ENCODE measurements around the gene CPNE4. TPM values are rescaled to one million over a fixed set of nuclear protein-coding genes. Genes with fewer than 3 reads are reported as not detected.

The CPNE4 gene
- total RNA-seq, 1 donor from 2014 or later, result not detected

- DNase-seq, result no peak
These were observed 239.3 kb downstream of the CPNE4 start for GRCh38 chr3:131795390-131796090.

DNA sequence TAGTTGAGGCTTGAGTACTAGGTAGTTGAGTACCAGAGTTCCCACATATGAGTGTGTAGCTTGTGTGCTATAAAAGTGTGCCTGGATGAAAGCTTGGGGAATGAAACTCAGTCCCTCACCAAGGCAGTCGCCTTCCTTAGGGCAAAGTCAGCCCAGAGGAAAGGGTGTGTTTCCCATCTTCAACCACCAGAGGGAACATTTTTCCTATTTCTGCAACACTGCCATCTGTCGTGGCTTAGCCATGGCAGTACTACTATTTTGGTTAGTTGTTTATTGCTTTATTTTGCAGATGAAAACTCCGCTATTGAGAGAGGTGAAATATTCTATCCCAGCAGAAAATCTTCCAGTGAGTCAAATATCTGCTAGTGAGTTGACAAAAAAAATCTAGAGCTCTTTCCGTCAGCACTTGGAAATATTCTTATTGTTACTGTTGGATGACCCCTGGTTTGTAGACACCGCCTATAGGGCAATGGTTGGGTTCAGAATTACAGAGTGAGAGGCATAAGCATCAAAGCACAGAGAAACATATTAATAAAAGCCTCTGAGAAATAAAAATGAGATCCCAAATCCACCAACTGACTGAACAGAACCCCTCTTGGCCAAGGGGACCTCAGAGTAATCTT is 239.9 kb downstream of the CPNE4 start:
- peak; percentile 78 for DNase-seq

- no peak for DNase-seq
These were observed 240.9 kb downstream of the CPNE4 start for GRCh38 chr3:131793870-131794269.

- no peak for DNase-seq
These were observed 245.6 kb downstream of the CPNE4 start for GRCh38 chr3:131789188-131789587.

DNA sequence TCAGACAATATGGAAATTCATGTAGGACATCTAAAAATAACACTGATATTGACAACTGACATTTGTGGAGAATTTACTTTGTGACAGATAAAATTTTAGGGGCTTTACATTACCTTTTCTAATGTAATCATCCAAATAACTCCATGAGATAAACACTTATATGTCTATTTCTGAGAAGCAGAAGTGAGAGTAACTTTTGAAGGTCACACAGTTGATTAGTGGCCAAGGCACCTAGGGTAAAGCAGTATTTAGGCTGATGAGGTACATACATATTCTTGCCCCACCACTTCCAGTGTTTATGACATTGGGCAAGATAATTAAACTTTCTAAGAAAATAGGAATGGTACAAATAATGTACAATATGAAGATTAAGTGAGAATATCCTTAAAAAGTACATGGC is 248.4 kb downstream of the CPNE4 start:
- no peak for DNase-seq

- DNase-seq, result no peak
These were observed 252.1 kb downstream of the CPNE4 start for GRCh38 chr3:131782751-131783150.

GRCh38 chr3:131778526-131778925 is 256.3 kb downstream of the CPNE4 start:
- DNase-seq, result no peak

- DNase-seq, result no peak
These were observed 259.2 kb downstream of the CPNE4 start for GRCh38 chr3:131775650-131776049.

DNA sequence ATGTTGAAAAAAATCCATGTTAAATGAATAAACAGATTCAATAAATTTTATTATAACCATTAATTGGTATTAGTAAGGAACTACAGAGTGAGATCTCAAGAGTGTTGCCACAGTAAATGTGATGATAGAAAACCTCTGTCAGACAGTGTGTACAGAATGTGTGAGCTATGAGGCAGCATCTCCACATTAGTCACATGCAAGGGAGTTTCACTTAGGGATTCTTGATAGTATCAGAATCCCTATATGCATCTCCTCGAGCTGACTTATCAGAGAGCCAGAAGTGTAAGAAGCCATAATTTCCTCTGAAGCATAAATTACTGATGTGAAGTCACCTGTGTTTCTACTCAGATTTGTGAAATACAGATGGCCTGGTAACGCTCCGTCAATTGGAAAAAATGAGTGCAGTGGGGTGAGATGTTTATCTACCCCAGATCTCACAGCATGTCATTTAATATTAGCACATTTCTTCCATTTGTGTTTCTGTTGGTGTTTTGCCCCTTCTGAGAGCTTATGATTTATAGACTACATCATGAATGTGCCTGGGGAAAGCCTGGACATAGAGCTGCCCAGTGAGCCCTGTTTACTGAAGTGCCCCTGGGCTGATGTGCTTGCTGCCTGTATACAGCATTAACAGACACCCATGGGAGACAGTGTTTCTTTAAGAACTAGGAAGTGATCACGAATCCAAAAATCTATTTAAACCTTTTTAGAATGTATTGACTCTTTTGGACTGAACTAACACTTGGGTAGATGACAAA is 262.4 kb downstream of the CPNE4 start:
- no peak for DNase-seq

- no peak for DNase-seq
These were observed 271.7 kb downstream of the CPNE4 start for GRCh38 chr3:131762981-131763564.

GRCh38 chr3:131756405-131756804 is 278.4 kb downstream of the CPNE4 start:
- no peak for DNase-seq

- no peak for DNase-seq
These were observed 279.4 kb downstream of the CPNE4 start for GRCh38 chr3:131755380-131755779.

DNA sequence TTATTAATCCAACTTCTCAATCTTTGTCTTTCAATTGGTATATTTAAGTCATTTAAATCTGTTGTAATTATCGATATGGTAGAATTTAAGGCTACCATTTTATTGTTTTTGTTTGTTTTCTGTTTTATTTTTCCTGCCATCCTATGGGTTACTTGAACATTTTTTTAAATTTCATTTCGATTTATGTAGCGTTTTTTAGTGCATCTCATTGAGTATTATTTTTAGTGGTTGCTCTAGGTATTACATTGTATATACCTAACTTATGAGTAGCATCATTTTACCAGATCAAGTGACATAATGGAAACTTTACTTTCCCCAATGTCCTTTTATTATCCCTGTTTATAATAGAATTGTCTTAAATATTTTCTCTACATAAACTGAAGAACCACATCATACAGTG is 284.6 kb downstream of the CPNE4 start:
- no peak for DNase-seq

DNA sequence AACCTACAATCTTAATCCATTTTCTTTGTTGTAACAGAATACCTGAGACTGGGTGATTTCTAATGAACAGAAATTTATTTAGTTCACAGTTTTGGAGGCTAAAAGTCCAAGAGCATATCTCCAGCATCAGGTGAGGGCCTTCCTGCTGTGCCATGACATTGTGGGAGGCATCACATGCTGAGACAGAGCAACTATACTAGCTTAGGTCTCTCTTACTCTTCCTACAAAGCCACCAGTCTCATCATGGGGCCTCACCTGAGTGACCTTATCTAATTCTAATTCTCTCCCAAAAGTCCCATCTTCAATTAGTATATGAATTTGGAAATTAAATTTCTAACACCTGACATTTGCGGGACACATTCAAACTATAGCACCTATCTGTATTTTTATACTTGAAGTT is 285.0 kb downstream of the CPNE4 start:
- DNase-seq, result no peak

- no peak for DNase-seq
These were observed 287.3 kb downstream of the CPNE4 start for GRCh38 chr3:131747466-131747865.

DNA sequence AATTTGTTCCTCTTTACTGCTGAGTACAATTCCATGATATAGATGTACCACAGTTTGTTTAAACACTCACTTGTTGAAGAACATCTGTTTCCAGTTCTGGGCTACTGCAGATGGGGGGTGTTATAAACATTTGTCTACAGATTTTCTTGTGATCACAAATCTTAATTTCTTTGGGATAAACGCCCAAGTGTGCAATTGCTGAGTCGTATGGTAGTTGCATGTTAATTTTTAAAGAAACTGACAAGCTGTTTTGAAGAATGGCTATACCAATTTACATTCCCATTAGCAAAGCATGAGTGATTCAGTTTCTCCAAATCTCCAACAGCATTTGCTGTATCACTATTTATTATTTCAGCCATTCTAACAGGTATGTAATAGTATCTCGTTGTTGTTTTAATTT is 290.0 kb downstream of the CPNE4 start:
- no peak for DNase-seq

- no peak for DNase-seq
These were observed 291.7 kb downstream of the CPNE4 start for GRCh38 chr3:131743126-131743525.

DNA sequence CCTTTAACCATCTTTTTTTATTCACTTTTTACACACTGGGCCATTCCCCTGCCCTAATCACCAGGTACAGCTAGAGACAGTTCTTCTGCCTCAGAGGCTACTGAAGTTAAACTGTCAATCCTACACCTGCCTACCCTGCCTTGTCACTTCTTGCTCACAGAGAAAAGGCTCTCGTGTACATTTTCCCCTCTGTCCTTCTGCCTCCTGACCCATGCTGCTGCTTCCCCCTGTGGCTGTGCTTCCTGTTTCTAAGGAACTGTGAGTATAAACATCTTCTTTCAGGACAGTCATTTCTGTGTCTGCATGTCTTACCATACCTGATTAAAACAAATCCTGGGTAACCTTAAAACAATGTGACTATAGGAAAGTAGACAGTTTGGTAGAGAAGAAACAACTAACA is 295.6 kb downstream of the CPNE4 start:
- DNase-seq, result no peak

GRCh38 chr3:131738095-131738494 is 296.7 kb downstream of the CPNE4 start:
- DNase-seq, result no peak

DNA sequence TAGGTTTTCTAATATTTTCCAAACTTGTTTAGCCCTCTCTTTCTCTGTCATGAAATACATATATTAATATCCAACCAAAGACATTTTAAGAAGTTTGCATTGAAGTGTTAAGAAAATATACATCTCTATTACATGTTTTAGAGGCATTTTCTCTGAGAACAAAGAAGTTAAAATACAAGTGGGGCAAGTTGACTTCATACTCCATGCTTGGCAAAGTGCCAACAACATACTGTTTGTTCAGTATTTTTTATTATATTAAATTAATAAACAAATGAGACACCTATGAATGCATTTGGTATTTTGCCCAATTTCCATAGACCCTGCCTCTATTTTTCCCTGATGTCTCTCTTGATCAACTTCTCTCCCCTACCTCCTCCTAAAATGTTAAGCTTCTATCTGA is 299.3 kb downstream of the CPNE4 start:
- no peak for DNase-seq

GRCh38 chr3:131735116-131735515 is 299.7 kb downstream of the CPNE4 start:
- DNase-seq, result no peak

DNA sequence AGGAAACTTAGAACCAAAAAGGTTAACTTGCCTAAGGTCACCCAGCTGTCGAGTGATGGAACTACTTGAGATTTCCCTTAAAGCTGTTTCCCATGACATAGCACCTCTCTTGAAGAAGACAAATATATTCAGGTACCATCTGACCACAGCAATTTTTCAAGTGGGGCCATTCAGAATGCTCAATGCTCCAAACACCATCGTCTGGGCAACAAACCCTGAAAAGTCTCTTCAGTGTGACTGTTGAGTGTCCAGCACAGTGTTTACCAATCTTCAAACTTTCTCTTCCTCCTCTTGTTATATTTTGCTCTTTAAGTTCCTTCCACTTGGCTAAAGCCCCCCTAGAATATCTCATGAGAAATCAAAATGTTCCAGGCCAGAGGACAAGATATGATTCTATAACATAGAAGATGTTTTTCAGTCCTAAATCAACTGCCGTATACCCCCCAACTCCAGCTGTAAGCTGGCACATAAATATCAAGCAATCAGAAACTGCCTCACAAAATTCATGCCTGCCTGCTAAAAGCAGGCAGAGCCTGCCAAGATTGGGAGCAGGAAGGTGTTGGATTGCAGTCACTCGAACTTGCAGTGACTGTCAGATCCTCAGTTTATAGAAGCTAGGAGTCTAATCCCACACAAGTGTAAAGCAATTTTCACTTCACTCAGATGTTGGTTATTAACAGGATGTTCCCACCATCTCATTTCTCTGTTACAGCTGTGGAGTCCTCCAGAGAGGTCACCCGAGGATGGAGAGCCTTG is 301.6 kb downstream of the CPNE4 start:
- no peak for DNase-seq

- DNase-seq, result no peak
These were observed 303.1 kb downstream of the CPNE4 start for GRCh38 chr3:131731709-131732108.
